Progenitor cell of endocrine pancreas (in vitro differentiated cells): ENCODE measurements around the gene TRIM7. TPM values are rescaled to one million over a fixed set of nuclear protein-coding genes. Genes with fewer than 3 reads are reported as not detected.

Experiments
- DNase-seq: peaks from one replicate; pipeline ENCODE4 v3.0.0; 2021; ENCODE audit warnings: low spot score; ENCODE audit not compliant: unreplicated experiment
- H3K27ac Mint-ChIP-seq: 2 replicates; pipeline ENCODE4 v1.8.0; 2021; ENCODE audit warnings: mild to moderate bottlenecking, moderate library complexity, mixed read lengths
- H3K27me3 Mint-ChIP-seq: 2 replicates; pipeline ENCODE4 v1.8.0; 2021; ENCODE audit warnings: mixed read lengths
- H3K36me3 Mint-ChIP-seq: 2 replicates; pipeline ENCODE4 v1.8.0; 2022; ENCODE audit warnings: mixed read lengths; ENCODE audit not compliant: insufficient read depth
- H3K4me1 Mint-ChIP-seq: 2 replicates; pipeline ENCODE4 v1.8.0; 2021; ENCODE audit warnings: low read depth, mixed read lengths
- H3K4me3 Mint-ChIP-seq: 2 replicates; pipeline ENCODE4 v1.8.0; 2021; ENCODE audit warnings: low read depth, mild to moderate bottlenecking, moderate library complexity, mixed read lengths
- H3K9me3 Mint-ChIP-seq: 2 replicates; pipeline ENCODE4 v1.8.0; 2021; ENCODE audit warnings: low read depth, mixed read lengths
- total RNA-seq: library from RNA; stranded (reverse); gene quantifications from 2 replicates; pipeline ENCODE4 v1.2.1, GENCODE V29; 2021
- TF ChIP-seq, protein P1 (sequence below): fragments of 200-600 bp; sonication (generic); IDR thresholded peaks from one replicate; pipeline ENCODE4 v1.5.0; 2021; ENCODE audit warnings: antibody characterized with exemption, mild to moderate bottlenecking; ENCODE audit not compliant: unreplicated experiment

The TRIM7 gene
- total RNA-seq, 1 donor from 2014 or later = not detected

DNA sequence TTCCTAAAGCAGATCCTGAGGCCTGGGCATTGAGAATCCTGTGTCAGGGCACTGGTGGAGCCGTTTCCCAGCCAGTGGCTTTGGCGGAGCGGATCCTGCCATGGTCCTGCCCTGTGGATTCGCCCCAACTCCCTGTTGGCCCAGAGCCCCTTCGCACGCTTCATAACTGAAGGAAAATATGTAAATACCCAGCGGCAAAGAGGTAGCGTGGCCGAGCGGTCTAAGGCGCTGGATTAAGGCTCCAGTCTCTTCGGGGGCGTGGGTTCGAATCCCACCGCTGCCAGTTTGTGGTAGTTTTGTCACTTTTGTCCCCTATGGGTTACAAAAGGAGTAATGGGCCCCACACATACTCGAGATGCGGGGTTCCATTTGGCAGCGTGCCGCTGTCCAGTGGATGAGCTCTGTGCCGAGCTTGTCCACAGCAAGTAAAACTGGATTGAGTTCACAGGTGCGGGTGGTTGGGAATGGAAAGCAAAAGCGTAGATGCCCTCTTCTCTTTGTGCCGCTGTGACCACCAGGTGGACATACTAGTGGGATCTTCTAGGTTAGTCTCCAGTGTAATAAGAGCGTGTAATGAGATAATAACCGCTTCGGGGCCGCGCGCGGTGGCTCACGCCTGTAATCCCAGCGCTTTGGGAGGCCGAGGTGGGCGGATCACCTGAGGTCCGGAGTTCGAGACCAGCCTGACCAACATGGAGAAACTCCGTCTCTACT lies 17.3 kb downstream of the TRIM7 start:
- H3K4me3 Mint-ChIP-seq = peak overlapping the region; percentile 87
- peaks cover 3% of the 10 kb centered on the region for H3K9me3 Mint-ChIP-seq
- H3K27ac Mint-ChIP-seq = peak overlapping the region; percentile 99
- peaks cover 9% of the 10 kb centered on the region for H3K4me1 Mint-ChIP-seq
- TF ChIP-seq, protein P1, sequence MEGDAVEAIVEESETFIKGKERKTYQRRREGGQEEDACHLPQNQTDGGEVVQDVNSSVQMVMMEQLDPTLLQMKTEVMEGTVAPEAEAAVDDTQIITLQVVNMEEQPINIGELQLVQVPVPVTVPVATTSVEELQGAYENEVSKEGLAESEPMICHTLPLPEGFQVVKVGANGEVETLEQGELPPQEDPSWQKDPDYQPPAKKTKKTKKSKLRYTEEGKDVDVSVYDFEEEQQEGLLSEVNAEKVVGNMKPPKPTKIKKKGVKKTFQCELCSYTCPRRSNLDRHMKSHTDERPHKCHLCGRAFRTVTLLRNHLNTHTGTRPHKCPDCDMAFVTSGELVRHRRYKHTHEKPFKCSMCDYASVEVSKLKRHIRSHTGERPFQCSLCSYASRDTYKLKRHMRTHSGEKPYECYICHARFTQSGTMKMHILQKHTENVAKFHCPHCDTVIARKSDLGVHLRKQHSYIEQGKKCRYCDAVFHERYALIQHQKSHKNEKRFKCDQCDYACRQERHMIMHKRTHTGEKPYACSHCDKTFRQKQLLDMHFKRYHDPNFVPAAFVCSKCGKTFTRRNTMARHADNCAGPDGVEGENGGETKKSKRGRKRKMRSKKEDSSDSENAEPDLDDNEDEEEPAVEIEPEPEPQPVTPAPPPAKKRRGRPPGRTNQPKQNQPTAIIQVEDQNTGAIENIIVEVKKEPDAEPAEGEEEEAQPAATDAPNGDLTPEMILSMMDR = peak; percentile 39
- peak; percentile 53 for DNase-seq
- H3K27me3 Mint-ChIP-seq = peaks cover 14% of the 10 kb centered on the region
- peaks cover 1% of the 10 kb centered on the region for H3K36me3 Mint-ChIP-seq

DNA sequence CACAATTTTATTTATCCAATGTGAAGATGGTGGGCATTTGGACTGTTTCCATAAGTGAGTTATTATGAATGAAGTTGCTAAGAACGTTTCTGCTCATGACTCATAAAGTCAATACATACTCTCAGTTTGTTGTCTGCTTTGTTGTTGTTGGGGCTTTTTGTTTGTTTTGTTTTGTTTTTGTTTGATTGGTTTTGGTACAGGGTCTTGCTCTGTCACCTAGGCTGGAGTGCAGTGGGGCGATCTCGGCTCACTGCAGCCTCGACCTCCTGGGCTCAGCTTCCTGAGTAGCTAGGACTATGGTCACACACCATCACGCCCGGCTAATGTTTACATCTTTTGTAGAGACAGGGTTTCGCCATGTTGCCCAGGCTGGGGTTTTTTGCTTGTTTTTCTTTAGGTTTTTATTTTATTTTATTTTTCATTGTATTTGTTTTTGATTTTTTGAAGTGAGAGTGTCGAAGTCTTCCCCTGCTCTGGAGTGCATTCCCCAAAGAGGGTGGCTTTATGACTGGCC lies 18.0 kb downstream of the TRIM7 start:
- H3K27ac Mint-ChIP-seq = peak overlapping the region; percentile 59
- no peak for DNase-seq
- H3K36me3 Mint-ChIP-seq = peaks cover 1% of the 10 kb centered on the region
- TF ChIP-seq, protein P1 = no peak
- H3K4me1 Mint-ChIP-seq = peaks cover 9% of the 10 kb centered on the region
- H3K4me3 Mint-ChIP-seq = peak overlapping the region; percentile 87
- H3K27me3 Mint-ChIP-seq = peaks cover 15% of the 10 kb centered on the region
- H3K9me3 Mint-ChIP-seq = peaks cover 4% of the 10 kb centered on the region

- Mint-ChIP-seq H3K27me3 (peaks cover 16% of the 10 kb centered on the region), H3K27ac (peak overlapping the region; percentile 45), H3K9me3 (peaks cover 4% of the 10 kb centered on the region), H3K36me3 (no peaks in the 10 kb centered on the region), H3K4me3 (peak overlapping the region; percentile 15), H3K4me1 (peaks cover 5% of the 10 kb centered on the region)
- no peak for DNase-seq
- TF ChIP-seq, protein P1 = no peak
Observed at GRCh38 chr5:181186022-181186421, 19.0 kb downstream of the TRIM7 start.

DNA sequence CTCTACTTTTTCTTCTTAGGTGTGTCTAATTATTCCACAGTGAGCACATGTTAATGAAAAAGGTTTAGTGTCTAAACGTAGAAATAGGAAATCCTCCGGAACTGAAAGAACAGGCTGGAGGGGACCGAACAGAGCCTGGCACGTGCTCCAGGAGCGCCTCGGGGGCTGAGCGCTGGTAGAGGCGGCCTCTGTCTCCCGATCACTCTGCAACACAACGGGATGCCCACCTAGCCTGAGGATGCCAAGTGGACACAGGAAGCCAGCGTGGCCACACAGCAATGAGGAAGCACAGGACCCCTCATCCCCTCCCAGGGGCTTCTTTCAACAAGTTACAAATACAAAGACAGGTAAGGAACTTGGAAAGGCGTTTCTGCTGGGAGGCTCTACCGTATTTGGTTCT lies 19.4 kb downstream of the TRIM7 start:
- no peaks in the 10 kb centered on the region for H3K36me3 Mint-ChIP-seq
- TF ChIP-seq, protein P1 = no peak
- H3K4me1 Mint-ChIP-seq = peaks cover 7% of the 10 kb centered on the region
- no peak overlapping the region for H3K27ac Mint-ChIP-seq
- DNase-seq = no peak
- H3K27me3 Mint-ChIP-seq = peaks cover 15% of the 10 kb centered on the region
- H3K4me3 Mint-ChIP-seq = no peak overlapping the region
- peaks cover 4% of the 10 kb centered on the region for H3K9me3 Mint-ChIP-seq

DNA sequence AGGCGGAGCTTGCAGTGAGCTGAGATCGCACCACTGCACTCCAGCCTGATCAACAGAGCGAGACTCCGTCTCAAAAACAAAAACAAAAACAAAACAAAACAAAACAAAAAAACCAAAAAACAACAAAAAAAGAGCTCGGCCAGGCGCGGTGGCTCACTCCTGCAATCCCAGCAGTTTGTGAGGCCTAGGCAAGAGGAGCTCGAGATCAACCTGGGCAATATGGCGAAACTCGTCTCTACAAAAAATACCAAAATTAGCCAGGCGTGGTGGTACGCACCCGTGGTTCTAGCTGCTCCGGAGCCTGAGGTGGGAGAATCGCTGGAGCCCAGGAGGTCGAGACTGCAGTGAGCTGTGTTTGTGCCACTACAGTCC lies 20.2 kb downstream of the TRIM7 start:
- peaks cover 11% of the 10 kb centered on the region for H3K27me3 Mint-ChIP-seq
- peak overlapping the region; percentile 80 for H3K4me3 Mint-ChIP-seq
- peak overlapping the region; percentile 96 for H3K27ac Mint-ChIP-seq
- H3K9me3 Mint-ChIP-seq = peaks cover 4% of the 10 kb centered on the region
- H3K36me3 Mint-ChIP-seq = no peaks in the 10 kb centered on the region
- TF ChIP-seq, protein P1 = no peak
- no peak for DNase-seq
- peaks cover 10% of the 10 kb centered on the region for H3K4me1 Mint-ChIP-seq
